GM19467 (cell line): ENCODE measurements around the gene FNDC4.

Experiments
- ATAC-seq: cut with Tn5 transposase; IDR thresholded peaks from one replicate; pipeline ENCODE4 v1.9.1; 2021; ENCODE audit warnings: mild to moderate bottlenecking, moderate library complexity; ENCODE audit not compliant: unreplicated experiment

The FNDC4 gene

DNA sequence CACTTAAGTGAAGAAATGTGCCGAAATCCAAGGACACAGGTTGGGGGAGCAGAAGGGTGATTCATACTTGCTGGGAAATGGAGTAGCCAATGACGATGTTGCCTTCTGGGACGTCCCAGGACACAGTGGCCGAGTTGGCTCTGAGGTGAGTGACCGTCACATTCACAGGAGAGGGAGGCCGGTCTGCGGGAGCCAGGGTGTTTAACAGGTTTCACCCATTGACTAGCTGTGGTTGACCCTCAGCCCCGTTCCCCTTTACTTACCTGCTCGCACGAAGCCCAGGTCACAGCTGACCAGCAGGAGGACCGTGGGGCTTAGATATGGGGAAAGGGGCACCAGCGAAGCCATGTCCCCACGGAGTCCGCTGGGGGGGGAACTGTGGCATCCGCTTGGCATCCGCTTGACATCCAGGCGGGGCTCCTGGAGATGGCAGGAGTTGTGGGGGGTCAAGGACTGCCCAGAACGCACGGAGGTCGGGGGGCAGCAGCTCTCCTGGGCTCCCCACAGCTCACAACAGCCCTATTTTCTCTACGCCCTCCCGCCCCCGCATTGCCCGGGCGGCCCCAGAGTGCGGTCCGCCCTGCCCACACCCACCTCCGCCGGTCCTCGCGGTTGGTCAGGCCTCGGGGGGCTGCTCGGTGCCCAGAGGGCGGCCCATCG, 586 bp downstream of the FNDC4 start:
- ATAC-seq = no peak

DNA sequence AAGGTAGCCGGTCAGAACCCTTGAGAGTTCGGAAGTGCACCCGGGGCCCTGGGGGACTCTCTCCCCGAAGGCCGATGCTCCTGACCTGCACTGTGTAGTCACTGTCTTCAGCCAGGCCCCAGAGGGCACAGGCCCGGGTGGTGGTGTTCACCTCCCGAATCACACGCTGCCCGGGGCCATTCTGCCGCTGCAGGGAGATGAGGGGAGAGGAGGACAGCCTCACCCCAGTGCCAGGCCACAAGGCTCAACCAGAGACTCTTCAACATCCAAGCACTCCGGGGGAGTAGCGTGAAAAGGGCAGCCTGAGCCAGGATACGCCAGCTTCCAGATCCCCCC, 1.1 kb downstream of the FNDC4 start:
- ATAC-seq = no peak

DNA sequence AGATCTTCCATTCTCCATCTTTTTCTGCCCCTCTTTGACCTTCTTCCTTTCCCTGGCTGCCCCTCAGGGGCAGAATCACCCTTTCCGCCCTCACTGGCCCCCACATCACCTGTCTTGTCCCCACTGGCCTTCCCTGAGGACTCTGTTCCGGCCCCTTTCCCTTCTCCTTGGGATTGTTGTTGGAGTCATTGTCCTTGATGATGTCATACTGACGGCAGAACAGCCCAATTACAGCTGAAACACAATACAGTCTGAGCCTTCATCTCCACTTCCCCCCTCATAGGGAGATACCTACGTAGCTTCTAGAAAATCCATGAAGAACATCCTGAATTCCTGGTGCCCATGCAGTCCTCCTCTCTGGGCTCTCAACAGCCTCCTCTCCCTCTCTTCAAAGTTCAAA, 2.4 kb downstream of the FNDC4 start:
- no peak for ATAC-seq

DNA sequence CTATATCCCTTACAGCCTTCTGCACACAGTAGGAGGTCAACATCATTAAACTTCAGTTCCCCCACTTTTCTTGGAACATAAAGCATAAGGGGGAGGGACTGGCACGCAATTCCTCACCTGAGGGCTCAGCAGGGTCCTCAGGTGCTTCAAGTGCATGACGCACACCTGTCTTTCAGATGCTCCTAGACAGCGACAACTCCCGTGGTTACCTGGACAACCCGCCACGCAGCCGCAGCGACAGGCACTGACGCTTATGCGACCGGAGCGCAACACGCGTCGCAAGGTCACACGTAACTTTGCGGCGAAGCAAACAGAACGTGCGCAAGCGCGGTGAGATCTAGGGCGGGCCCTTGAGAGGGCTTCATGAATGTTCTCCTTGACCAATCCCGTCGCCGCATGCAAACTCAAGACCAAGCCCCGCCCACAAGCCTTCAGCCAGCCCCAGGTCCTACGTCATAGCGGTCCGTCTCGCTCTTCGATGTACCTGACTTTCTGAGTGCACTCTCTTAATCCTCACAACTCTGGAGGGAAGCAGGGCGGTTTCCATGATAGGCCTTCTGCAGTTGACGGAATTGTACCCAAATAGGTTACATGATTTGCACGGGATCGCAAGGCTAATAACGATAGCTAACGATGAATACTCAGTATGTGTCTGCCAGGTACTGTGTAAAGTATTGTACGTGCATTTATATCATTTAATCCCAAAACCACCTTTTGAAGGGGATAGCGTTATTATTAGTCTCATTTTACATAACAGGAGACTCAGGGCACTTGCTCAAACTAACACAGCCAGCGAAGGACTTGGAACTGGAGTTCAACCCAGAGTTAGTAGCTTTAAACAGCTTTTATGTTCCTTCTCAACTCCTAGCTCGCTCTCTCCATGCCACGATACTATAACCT, 5.3 kb downstream of the FNDC4 start, which contains the start of gene IFT172:
Gene IFT172, minus strand, starts transcription at position 246 of the 900 bp plus-strand sequence. Its CDS starts 90 bp downstream, at position 156.
- peak; percentile 93 for ATAC-seq

DNA sequence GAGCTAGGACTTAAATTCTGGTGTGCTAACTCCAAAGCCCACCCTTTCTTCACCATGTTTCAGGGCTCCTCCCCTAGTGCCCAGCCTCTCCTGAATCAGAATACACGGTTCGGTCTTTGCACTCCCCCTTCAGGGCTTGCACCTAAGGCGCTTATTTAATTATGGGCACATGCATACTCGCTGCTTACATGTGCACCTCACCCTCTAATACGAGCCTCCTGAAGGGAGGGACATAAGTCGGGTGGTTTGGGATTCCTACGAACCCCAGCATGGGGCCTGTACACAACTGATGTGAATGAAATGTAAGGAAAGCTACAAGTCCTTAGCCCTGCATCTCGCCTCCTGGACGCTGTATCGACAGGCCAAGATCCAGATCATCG, 5.9 kb downstream of the FNDC4 start:
- peak; percentile 4 for ATAC-seq

DNA sequence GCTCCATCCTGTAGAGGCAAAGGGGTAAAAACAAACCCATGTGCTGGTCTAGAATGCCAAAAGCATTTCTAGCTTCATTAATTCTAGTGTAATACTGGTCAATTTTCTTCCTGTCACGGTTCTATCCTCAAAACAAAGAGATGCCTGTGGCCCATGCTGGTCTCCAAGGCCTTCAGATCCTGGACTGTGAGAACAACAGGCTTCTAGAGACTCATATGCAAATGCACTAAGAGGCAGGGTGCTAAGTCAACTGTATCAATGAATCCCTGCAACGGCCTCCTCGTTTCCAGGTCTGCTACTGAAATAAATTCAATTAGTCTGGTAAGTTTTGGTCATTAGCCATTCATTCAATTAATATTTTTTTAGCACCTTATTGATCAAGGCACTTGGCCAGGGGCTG, 9.5 kb downstream of the FNDC4 start:
- ATAC-seq = no peak

DNA sequence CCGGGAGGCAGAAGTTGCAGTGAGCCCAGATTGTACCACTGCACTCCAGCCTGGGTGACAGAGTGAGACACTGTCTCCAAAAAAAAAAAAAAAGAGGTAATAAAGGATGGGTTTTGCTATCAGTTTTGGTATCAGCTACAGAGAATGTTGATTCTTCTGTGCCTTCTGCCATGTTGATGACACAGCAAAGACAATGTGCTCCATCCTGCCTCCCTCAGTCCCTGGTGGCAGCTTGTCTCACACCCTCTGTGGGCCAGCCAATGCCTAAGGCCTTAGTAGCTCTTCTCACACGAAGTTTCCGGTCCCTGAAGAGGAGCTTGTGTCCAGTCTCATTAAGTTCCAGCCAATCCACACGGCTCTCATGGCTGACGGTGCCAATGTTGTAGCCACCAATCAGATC, 23.0 kb downstream of the FNDC4 start:
- ATAC-seq = no peak

DNA sequence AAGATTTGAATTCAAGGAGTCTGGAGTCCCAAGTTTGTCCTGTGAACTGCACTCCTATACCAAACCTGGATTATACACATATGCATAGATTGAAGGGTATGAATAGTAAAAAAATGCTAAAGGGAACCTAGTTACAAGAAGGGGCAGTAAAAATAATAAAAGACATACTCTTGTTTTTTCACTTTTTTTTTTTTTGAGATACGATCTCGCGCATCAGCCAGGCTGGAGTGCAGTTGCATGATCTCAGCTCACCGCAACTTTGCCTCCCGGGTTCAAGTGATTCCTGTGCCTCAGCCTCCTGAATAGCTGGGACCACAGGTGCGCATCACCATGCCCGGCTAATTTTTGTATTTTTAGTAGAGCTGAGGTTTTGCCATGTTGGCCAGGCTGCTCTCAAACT, 30.6 kb downstream of the FNDC4 start:
- no peak for ATAC-seq

DNA sequence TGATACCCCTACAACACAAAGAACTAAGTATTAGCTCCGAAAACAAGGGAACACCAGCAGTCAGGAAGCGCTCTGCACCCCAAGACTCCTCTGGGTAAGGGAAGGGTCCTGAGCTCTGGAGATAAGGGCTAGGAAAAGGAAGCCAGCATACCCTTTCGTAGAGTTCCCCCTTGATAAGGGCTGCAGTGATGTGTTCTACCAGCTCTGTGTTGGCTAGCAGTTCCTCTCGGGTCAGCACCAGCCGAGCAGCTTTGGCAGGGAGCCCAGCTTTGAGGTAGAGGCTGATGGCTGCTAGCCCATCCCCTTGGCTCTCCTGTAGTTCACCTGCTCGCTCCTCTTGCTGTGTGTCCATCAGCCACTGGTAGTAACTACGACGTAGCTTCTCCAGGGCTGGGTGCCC, 33.9 kb downstream of the FNDC4 start:
- ATAC-seq = no peak

DNA sequence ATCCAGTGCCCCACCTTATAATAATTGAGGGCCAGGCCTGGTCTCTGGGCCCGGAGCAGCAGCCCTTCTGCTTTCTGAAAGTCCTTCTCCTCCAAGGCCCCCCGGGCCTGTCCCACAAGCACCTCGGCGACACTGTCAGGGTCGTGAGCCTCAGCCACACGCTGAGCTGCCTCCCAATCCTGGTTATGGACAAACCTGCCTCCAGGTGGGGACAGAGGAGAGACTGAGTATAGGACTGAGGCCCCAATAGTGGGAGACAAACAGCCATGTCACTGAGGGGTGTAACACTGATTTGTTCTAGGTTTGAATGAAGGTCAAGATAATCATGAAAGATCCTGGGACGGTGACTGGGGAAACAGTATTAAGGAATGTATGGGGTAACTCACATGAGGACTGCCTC, 41.0 kb downstream of the FNDC4 start:
- ATAC-seq = no peak

DNA sequence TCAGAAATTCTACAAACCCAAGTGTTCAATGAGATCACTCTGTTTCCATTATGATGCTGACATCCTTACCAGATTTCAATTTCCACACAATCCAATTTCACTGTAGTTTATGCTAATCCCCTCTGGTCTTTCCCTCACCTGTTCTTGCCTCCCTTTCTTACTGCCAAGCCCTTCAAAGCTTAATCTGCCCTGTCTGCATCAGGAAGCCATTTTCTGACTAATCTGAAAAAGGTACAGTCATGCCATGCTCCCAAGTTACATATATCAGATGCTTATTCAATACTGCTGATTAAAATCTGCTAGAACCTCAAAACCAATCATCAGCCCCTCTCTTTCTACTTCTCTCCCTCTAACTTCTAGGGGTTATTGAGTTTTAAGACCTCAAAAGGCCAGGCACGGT, 43.9 kb downstream of the FNDC4 start:
- no peak for ATAC-seq

DNA sequence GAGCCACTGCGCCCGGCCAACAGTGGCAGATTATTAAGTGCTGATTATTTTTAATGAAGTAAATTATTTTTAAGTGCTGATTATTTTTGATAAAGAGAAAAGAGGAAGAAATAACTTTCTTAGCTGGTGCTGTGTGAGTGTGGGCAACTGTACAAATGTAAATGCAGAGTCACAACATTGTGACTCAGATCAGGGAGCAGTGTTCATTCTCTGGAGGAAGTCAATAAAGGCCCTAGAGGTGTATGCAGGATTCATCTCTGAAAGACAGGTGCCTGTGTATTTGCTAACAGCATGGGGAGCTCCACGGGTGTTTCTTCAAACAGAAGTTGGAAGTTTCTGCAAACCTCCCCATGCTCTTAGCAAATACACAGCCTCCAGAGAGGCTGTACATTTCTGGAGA, 46.6 kb downstream of the FNDC4 start:
- ATAC-seq = no peak

DNA sequence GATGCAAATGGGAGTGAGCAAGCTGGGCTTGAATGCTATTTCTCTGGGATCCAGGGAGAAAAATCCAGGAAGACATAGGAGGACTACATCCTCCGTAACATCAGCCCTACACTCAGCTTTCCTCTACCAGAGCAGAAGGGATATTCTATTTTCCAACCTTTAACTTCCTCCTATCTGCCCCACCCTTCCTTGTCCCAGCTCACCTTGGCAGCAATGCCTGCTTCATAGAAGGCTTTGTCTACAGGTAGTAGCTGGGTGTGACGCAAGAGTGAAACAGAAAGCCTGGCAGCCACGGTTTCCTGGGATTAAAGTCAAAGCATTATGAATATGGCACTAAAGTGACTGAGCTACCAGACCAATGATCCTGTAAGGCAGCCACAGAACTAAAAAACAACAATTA, 48.9 kb downstream of the FNDC4 start:
- ATAC-seq = no peak

DNA sequence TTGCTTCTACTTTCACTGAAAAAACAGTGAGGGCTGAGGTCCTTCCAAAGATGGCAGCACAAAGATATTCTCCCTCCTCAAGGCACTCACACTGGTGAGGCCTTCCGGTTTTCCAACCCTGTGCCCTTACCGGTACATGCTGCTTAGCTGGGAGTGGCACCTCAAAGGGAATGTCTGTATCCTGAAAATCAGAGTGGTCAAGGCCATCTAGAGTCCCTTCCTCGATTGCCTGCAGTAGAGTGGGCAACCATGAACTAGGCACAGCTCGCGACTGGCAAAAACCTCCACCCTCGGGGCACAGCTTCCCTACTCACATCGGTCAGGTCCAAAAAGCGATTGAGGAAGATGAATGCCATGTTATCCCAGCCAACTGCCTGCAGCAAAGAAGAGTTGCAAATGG, 49.4 kb downstream of the FNDC4 start:
- ATAC-seq = no peak

DNA sequence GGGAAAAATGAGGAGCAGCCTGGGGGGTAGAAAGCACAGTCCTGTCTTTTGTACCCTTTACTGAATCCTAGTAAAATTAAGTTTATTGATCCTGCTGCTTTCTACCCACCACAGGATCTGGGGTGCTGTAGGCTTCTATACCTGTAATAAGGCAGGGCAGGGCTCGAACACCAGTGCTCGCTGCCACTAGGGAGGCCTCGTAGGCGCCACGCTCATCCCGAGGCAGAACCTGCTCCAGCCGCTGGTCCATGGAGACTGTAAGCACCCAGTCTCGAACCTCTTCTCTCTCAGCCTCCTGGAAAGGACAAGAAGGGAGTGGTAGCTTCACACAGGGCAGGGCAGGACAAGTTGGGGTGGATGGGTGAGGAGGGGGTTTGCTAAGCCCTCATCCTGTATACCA, 49.8 kb downstream of the FNDC4 start:
- no peak for ATAC-seq

DNA sequence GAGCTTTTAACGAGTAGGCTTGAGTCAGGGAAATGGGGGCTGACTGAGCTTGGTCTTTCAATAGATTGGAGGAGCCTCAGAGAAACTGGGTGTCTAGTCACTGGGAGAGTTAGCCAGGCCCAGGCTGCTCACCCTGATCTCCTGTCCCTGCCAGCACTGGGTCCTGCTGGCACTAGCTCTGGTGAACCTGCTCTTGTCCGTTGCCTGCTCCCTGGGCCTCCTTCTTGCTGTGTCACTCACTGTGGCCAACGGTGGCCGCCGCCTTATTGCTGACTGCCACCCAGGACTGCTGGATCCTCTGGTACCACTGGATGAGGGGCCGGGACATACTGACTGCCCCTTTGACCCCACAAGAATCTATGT, 52.1 kb downstream of the FNDC4 start:
- no peak for ATAC-seq

DNA sequence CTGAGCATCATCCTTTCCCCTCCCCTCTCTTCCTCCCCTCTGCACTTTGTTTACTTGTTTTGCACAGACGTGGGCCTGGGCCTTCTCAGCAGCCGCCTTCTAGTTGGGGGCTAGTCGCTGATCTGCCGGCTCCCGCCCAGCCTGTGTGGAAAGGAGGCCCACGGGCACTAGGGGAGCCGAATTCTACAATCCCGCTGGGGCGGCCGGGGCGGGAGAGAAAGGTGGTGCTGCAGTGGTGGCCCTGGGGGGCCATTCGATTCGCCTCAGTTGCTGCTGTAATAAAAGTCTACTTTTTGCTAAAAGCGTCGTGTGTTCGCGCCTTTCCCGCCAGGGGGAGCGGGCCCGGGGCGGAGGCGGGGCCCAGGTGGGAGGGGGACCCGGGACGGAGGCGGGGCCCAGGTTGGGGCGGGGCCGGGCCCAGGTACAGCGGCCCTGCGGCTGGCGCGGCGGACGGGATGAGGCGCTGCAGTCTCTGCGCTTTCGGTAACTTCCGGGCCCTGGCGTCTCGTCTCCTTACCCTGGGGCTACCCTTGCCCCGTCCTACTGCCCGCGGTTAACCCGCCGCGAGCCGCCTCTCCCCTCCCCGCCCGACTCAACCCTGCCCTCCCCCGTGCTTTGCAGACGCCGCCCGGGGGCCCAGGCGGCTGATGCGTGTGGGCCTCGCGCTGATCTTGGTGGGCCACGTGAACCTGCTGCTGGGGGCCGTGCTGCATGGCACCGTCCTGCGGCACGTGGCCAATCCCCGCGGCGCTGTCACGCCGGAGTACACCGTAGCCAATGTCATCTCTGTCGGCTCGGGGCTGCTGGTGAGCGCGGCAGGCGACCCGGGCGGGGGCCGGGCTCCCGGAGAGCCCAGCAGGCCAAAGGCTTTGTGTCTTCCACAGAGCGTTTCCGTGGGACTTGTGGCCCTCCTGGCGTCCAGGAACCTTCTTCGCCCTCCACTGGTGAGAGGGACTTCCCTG, 52.8 kb downstream of the FNDC4 start, which contains the start of gene KRTCAP3:
Gene KRTCAP3, plus strand, starts transcription at position 424 of the 962 bp plus-strand sequence. Its CDS starts 32 bp downstream, at position 456.
- ATAC-seq = no peak
